ENCODE measurements around the gene HDAC11. TPM values are rescaled to one million over a fixed set of nuclear protein-coding genes. Genes with fewer than 3 reads are reported as not detected.
"Not testable (repeated sequence)": the region's sequence is repeated elsewhere in the genome, so short reads cannot be mapped to it uniquely, and the experiment has no call there.

HDAC11 gene
- total RNA-seq, 1 donor from 2014 or later, result 15.2 TPM

GRCh38 chr3:13484851-13485590 is 4.9 kb downstream of the HDAC11 start:
- Mint-ChIP-seq H3K27ac (ENCODE audit: unreplicated experiment) (peak overlapping the region; percentile 74), H3K9me3 (ENCODE audit: low read depth) (no peaks in the 10 kb centered on the region), H3K36me3 (ENCODE audit: low read depth) (peaks cover 7% of the 10 kb centered on the region), H3K4me1 (ENCODE audit: low read depth) (peaks cover 32% of the 10 kb centered on the region), H3K4me3 (ENCODE audit: unreplicated experiment) (no peak overlapping the region), H3K27me3 (ENCODE audit: low read depth) (no peaks in the 10 kb centered on the region)
- TF ChIP-seq CTCF (IDR thresholded peaks at IDR 0.05), result no peak
- DNase-seq (ENCODE audit: low spot score), result peak; percentile 80

GRCh38 chr3:13485630-13486562 is 5.8 kb downstream of the HDAC11 start:
- Mint-ChIP-seq H3K27ac (ENCODE audit: unreplicated experiment) (peak overlapping the region; percentile 74), H3K4me1 (ENCODE audit: low read depth) (peaks cover 28% of the 10 kb centered on the region)
- H3K36me3 Mint-ChIP-seq (ENCODE audit: low read depth); H3K9me3 Mint-ChIP-seq (ENCODE audit: low read depth); H3K27me3 Mint-ChIP-seq (ENCODE audit: low read depth); H3K4me3 Mint-ChIP-seq (ENCODE audit: unreplicated experiment): not testable (repeated sequence)
- peak; percentile 24 for DNase-seq (ENCODE audit: low spot score)

DNA sequence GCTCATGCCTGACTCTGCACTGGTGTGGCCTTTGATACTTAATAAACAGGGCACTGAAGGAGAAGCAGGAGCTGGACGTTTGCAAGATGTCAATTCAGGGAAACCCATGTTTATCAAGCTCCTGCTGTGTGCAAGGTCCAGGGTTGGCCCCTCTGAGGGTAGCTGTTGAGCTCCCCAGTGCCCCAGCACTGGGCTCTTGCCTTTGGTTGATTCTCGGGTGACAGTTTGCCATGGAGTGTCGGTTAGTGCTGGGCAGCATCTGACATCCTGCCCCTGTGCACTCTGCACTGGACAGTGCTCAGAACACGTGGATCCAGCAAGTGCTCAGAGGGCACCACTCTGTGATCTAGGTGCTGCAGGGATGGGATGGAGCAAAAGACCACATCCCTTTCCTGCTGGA is 7.3 kb downstream of the HDAC11 start:
- H3K4me1 Mint-ChIP-seq (ENCODE audit: low read depth), result peaks cover 15% of the 10 kb centered on the region
- H3K27me3 Mint-ChIP-seq (ENCODE audit: low read depth), result no peaks in the 10 kb centered on the region
- no peak for TF ChIP-seq CTCF (IDR thresholded peaks at IDR 0.05)
- H3K9me3 Mint-ChIP-seq (ENCODE audit: low read depth), result no peaks in the 10 kb centered on the region
- peak; percentile 59 for DNase-seq (ENCODE audit: low spot score)
- no peak overlapping the region for H3K27ac Mint-ChIP-seq (ENCODE audit: unreplicated experiment)
- no peak overlapping the region for H3K4me3 Mint-ChIP-seq (ENCODE audit: unreplicated experiment)
- peaks cover 11% of the 10 kb centered on the region for H3K36me3 Mint-ChIP-seq (ENCODE audit: low read depth)

DNA sequence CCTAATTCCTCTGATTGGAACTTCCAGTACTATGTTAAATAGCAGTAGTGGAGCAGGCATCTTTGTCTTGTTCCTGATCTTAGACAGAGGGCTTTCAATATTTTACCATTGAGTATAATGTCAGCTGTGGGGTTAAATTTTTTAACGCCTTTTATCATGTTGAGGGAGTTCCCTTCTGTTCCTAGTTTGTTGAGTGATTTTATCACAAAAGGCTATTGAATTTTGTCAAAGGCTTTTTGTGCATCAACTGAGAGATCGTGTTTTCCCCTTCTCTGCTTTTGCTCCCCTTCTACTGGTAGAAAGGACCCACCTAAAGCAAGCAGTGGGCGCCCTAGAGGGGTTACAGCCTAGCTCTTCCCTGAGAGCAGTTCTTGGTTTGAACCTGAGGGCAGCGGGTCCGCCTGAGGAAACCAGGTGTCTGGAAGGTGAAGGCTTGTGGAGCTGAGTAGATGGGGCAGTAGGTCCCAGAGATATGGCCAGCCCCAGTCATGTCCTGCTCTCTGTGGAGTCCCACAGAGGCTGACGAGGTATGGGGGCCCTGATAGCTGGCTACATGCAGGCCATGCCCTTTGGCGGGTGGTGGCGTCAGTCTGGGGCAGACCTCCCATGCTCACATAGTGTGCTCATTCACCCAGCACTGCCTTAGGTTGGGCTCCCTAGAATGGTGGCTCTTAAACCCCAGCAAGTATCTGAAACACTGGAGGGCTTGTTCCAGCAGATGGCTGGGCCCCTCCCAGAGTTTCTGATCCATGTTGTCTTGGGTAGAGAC is 11.3 kb downstream of the HDAC11 start:
- no peaks in the 10 kb centered on the region for H3K9me3 Mint-ChIP-seq (ENCODE audit: low read depth)
- peaks cover 12% of the 10 kb centered on the region for H3K36me3 Mint-ChIP-seq (ENCODE audit: low read depth)
- H3K4me1 Mint-ChIP-seq (ENCODE audit: low read depth), result peaks cover 4% of the 10 kb centered on the region
- no peak overlapping the region for H3K27ac Mint-ChIP-seq (ENCODE audit: unreplicated experiment)
- TF ChIP-seq CTCF (IDR thresholded peaks at IDR 0.05), result no peak
- no peak overlapping the region for H3K4me3 Mint-ChIP-seq (ENCODE audit: unreplicated experiment)
- peak; percentile 62 for DNase-seq (ENCODE audit: low spot score)
- no peaks in the 10 kb centered on the region for H3K27me3 Mint-ChIP-seq (ENCODE audit: low read depth)

- H3K9me3 Mint-ChIP-seq (ENCODE audit: low read depth), result no peaks in the 10 kb centered on the region
- peaks cover 10% of the 10 kb centered on the region for H3K4me1 Mint-ChIP-seq (ENCODE audit: low read depth)
- H3K4me3 Mint-ChIP-seq (ENCODE audit: unreplicated experiment), result no peak overlapping the region
- DNase-seq (ENCODE audit: low spot score), result peak; percentile 51
- no peaks in the 10 kb centered on the region for H3K27me3 Mint-ChIP-seq (ENCODE audit: low read depth)
- no peak overlapping the region for H3K27ac Mint-ChIP-seq (ENCODE audit: unreplicated experiment)
- no peak for TF ChIP-seq CTCF (IDR thresholded peaks at IDR 0.05)
- peaks cover 12% of the 10 kb centered on the region for H3K36me3 Mint-ChIP-seq (ENCODE audit: low read depth)
These were observed 11.9 kb downstream of the HDAC11 start for GRCh38 chr3:13492048-13492447.

Data from chondrocyte (in vitro differentiated cells).